Right lobe of liver (tissue), 6 donors: ENCODE measurements around the gene STK16. TPM values are rescaled to one million over a fixed set of nuclear protein-coding genes. Genes with fewer than 3 reads are reported as not detected.
"Not testable (repeated sequence)": the region's sequence is repeated elsewhere in the genome, so short reads cannot be mapped to it uniquely, and the experiment has no call there.

Experiments used
- ATAC-seq, 4 donors: fragments of 200-7000 bp; cut with Tn5 transposase; one replicate each; pipeline ENCODE4 v1.9.1; 2020; ENCODE audit warnings: mild to moderate bottlenecking in 4 of 4, moderate library complexity in 4 of 4
- DNase-seq, 3 donors: peaks; one replicate each; pipeline ENCODE4 v3.0.0-alpha.2; 2020
- H3K27ac ChIP-seq, 3 donors: fragments of 200-600 bp; one replicate each; pipeline ENCODE4 v1.8.0; 2022
- H3K27me3 ChIP-seq, 2 donors: fragments of 200-600 bp; one replicate each; pipeline ENCODE4 v1.8.0; 2022
- H3K36me3 ChIP-seq, 4 donors: fragments of 200-600 bp; sonication (generic) in 1 of 4; one replicate each; pipeline versions ENCODE4 v1.5.1 to v1.8.0; 2017 to 2022; ENCODE audit warnings: control low read depth in 1 of 4
- H3K4me1 ChIP-seq, 4 donors: fragments of 200-600 bp; sonication (generic) in 1 of 4; one replicate each; pipeline versions ENCODE4 v1.5.1 to v1.8.0; 2017 to 2022; ENCODE audit warnings: control low read depth in 1 of 4
- H3K4me3 ChIP-seq, 3 donors: fragments of 200-600 bp; one replicate each; pipeline ENCODE4 v1.8.0; 2022
- H3K9me3 ChIP-seq, 4 donors: fragments of 200-600 bp; sonication (generic) in 1 of 4; one replicate each; pipeline versions ENCODE4 v1.5.1 to v1.8.0; 2017 to 2022; ENCODE audit warnings: control low read depth in 1 of 4
- POLR2A ChIP-seq: fragments of 450-650 bp; IDR thresholded peaks from one replicate; pipeline ENCODE4 v1.6.1; 2017; ENCODE audit warnings: antibody characterized with exemption, mild to moderate bottlenecking
- WGBS: methylation state at CpG from one replicate; pipeline ENCODE4 v1.1.6; 2018; ENCODE audit warnings: low coverage, low lambda C conversion rate; ENCODE audit not compliant: insufficient coverage; ENCODE audit errors: missing lambda C conversion rate; 5-methylcytosine and 5-hydroxymethylcytosine counted together
- intact Hi-C, 2 donors: fragments of 100-400 bp; cut with DNase I; formaldehyde crosslinking; loops; one replicate each; pipeline versions ENCODE4 v1.11.2 to v1.14.1; 2022
- total RNA-seq, 6 experiments: library from RNA; depleted of rRNA in 2 of 6; stranded (reverse); fragments of >200 nt in 2 of 6; fragmentation: NEBNext Ultra II Directional in 3 of 6; extraction: Animal tissue kit (Norgen Biotek cat#: 25700) in 3 of 6; gene quantifications; one replicate each; pipeline versions ENCODE4 v1.1.0 to v1.2.4, GENCODE V29; 2016 to 2023
- TF ChIP-seq, protein P1 (sequence below), 4 donors: fragments of 200-600 bp in 3 of 4; fragments of 450-650 bp in 1 of 4; IDR thresholded peaks; one replicate each; pipeline versions ENCODE4 v1.5.1 to v1.8.0; 2016 to 2022; ENCODE audit warnings: antibody characterized with exemption in 4 of 4, mild to moderate bottlenecking in 2 of 4
- donor health status: DM: no; HTN: yes; CAD: no.
- donor health status: DM: no; HTN: no; CAD: no.
- donor health status: DM: no; HTN: no; CAD: no.
- donor health status: DM: no; HTN: yes; CAD: no.
- donor health status: DM: no; HTN: yes; CAD: no.

Gene STK16
- total RNA-seq, 6 experiments from 2014 or later: 17.7 to 28.1 (median 21.9) TPM

- Histone ChIP-seq H3K27me3 (no peaks in the 10 kb centered on the region), H3K4me3 (peak within 1 kb of the TSS; percentile 56 to 69 (median 67)), H3K9me3 (no peaks in the 10 kb centered on the region), H3K27ac (peak within 1 kb of the TSS; percentile 61 to 79 (median 63)), H3K36me3 (peaks cover 0 to 3% (median 0%) of the 10 kb centered on the region in 4 donors), H3K4me1 (peaks cover 0 to 33% (median 17%) of the 10 kb centered on the region in 4 donors)
- 12% methylated on average over 29 of the region's 49 CpGs for WGBS
- intact Hi-C loops: no loop called here
- ATAC-seq (peak; percentile 1 to 7 (median 3)), DNase-seq (peak in 2 of 3 donors; percentile 44 to 64)
- TF ChIP-seq, protein P1, sequence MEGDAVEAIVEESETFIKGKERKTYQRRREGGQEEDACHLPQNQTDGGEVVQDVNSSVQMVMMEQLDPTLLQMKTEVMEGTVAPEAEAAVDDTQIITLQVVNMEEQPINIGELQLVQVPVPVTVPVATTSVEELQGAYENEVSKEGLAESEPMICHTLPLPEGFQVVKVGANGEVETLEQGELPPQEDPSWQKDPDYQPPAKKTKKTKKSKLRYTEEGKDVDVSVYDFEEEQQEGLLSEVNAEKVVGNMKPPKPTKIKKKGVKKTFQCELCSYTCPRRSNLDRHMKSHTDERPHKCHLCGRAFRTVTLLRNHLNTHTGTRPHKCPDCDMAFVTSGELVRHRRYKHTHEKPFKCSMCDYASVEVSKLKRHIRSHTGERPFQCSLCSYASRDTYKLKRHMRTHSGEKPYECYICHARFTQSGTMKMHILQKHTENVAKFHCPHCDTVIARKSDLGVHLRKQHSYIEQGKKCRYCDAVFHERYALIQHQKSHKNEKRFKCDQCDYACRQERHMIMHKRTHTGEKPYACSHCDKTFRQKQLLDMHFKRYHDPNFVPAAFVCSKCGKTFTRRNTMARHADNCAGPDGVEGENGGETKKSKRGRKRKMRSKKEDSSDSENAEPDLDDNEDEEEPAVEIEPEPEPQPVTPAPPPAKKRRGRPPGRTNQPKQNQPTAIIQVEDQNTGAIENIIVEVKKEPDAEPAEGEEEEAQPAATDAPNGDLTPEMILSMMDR (IDR thresholded peaks at IDR 0.05): no peak
- TF ChIP-seq POLR2A: no peak
Observed at GRCh38 chr2:219252900-219253752, 7.8 kb downstream of the STK16 start, which contains the start of gene TUBA4B. Gene TUBA4B (plus strand): TSS chr2:219253243. CDS start chr2:219253408, 165 bp downstream.

DNA sequence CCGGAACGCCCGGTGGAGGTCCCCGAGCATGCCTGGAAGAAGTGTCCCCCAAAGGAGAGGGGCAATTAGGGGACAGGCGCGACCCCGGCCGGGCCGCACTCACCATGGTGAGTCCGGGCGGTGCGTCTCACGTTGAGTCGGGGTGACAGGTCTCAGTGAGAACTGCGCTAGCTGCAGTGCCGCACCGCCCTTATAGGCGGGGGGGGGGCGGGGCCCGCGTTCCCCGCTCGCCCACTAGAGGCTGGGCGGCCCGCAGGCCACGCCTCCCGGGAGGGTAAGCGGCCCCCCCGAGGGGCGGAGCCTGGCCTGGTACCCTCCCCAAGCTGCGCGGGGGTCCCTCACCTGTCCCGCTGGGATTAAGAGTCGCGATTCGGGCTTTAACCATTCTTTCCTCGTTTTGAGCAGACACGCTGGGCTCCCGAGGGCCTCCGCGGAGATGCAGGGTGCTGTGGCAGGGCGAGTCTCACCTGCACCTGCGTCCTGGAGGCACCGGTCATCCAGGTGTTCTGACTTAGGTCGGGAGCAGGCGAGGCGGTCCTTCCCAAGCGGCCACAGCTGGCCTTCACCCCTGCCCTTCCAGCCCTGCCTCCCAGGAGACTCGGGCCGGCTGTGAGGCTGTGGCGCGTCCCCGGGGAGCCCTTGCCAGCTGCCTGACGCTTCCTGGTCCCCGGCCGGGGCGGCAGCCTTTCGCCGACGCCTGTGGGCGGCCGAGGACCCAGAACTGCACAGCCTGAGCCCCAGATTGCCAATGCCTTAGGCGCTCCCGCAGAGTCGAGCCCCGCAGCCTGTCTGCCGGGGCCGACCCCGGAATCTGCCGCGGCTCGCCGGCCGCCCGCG lies 8.7 kb downstream of the STK16 start, which contains the start of gene TUBA4A:
Gene TUBA4A, minus strand, starts transcription at position 166 of the 837 bp plus-strand sequence. Its CDS starts 60 bp downstream, at position 106.
- Histone ChIP-seq H3K4me3 (peak within 1 kb of the TSS; percentile 56 to 69 (median 67)), H3K27ac (peak within 1 kb of the TSS; percentile 61 to 79 (median 63)), H3K27me3 (no peaks in the 10 kb centered on the region), H3K9me3 (no peaks in the 10 kb centered on the region), H3K36me3 (no peaks in the 10 kb centered on the region), H3K4me1 (peaks cover 0 to 26% (median 13%) of the 10 kb centered on the region in 4 donors)
- intact Hi-C loops: no loop called here
- peak; percentile 85 to 90 (median 86) for ATAC-seq
- no CpG with 5 or more reads among the region's 76 CpGs for whole genome bisulfite sequencing
- DNase-seq: peak; percentile 91 to 93 (median 92)
- TF ChIP-seq, protein P1 (IDR thresholded peaks at IDR 0.05): peak in 1 of 4 donors; percentile 29
- peak; percentile 99 for TF ChIP-seq POLR2A

DNA sequence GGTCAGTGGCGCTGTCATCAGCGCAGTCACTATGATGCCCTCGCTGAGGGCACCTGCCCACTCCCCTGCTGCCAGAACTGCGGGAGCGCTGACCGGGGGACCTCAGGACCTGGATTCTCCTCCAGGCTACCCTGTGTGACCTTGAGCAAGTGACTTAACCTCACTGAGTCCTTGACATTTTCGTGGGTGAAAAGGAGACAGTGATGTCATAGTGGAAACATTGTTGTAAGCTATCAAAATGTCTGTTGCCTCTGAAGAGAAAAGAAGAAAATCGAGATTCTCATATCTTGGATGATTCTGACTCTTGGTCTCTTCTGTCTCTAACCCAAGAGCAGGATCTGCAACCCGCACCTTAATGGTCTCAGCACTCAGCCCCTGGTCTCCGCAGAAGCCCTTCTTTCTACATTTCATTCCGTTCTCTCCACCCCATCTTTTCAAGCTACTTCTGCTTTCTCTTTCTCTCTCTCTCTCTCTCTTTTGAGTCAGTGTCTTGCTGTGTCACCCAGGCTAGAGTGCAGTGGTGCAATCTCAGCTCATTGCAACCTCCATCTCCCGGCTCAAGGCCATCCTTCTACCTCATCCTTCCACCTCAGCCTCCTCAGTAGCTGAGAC lies 9.4 kb downstream of the STK16 start:
- Histone ChIP-seq H3K4me3 (peak overlapping the region; percentile 56 to 69 (median 67)), H3K27me3 (no peaks in the 10 kb centered on the region), H3K4me1 (peaks cover 0 to 19% (median 9%) of the 10 kb centered on the region in 4 donors), H3K9me3 (no peaks in the 10 kb centered on the region), H3K36me3 (no peaks in the 10 kb centered on the region), H3K27ac (peak overlapping the region; percentile 61 to 72 (median 63))
- TF ChIP-seq, protein P1 (IDR thresholded peaks at IDR 0.05): no peak
- no peak for TF ChIP-seq POLR2A
- ATAC-seq: peak; percentile 1 to 5 (median 1)
- intact Hi-C loops: no loop called here
- WGBS: 39% methylated on average over 7 of the region's 12 CpGs
- no peak for DNase-seq

DNA sequence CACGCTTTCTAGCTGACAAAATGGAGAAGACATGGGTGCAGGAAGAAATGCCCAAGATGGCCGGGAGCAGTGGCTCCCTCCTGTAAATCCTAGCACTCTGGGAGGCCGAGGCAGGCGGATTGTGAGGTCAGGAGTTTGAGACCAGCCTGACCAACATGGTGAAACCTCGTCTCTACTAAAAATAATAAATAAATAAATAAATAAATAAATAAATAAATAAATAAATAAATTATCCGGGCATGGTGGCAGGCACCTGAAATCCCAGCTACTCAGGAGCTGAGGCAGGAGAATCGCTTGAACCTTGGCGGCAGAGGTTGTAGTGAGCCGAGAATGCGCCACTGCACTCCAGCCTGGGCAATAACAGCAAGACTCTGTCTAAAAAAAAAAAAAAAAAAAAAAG lies 13.7 kb downstream of the STK16 start:
- H3K27me3 ChIP-seq, H3K36me3 ChIP-seq, H3K27ac ChIP-seq, intact Hi-C loops, H3K9me3 ChIP-seq, H3K4me1 ChIP-seq, H3K4me3 ChIP-seq, ATAC-seq, DNase-seq: not testable (repeated sequence)
- WGBS: 85% methylated on average over 10 of the region's 10 CpGs
